NCI-H460 (cell line): ENCODE measurements around the gene ASXL1. TPM values are rescaled to one million over a fixed set of nuclear protein-coding genes. Genes with fewer than 3 reads are reported as not detected.
"Not testable (repeated sequence)": the region's sequence is repeated elsewhere in the genome, so short reads cannot be mapped to it uniquely, and the experiment has no call there.

Experiments used
- DNase-seq: peaks from one replicate; pipeline ENCODE4 v3.0.0-alpha.2; 2016; ENCODE audit warnings: low read depth; ENCODE audit errors: extremely low read depth
- total RNA-seq: library from RNA; depleted of rRNA; stranded (reverse); fragments of >200 nt; shearing (Covaris generic); gene quantifications from 2 replicates; pipeline ENCODE4 v1.2.3, GENCODE V29; 2014

ASXL1 gene
- total RNA-seq, 1 experiment from 2014 or later: 35.4 TPM

DNA sequence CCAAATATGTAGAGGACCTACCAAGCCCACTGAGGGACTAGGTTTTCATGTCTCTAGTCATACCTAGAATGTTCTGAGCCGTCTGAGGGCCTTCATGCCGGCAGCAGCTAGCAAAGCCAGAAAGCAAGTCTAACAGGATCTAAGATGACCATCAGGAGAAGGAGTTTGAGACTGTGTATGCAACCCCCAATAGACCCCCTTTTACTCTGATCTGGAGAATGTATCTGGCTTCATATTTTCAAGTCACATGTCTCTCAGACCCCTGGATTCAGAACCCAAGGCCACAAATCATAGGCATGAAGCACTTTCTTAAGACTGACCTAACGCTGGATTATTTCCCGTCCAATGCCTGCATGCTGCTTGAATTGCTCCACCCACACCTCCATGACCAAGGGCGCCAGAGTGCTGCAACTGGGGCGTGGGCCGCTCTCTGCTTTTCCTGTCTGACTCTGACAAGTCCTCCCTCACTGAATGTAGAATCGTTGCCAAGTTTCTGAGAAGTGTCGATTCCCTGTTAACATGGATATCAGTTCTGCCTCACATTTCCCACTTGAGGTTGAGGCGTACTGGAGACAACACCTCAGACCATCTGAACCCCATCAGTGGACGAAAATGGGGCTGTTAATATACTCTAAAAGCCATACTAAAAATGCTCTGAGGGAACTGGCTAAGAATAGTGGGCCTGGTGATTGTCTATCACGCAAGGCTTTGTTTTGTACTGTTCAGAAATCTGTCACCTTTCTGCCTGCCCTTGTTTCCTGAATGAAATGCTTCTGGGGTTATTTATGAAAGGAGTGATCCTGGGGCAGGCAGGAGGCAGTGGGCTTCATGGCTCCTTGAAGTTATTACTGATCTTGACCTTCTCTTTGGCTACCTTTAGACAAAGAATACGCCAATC is 23.9 kb upstream of the ASXL1 start:
- DNase-seq: peak; percentile 24

DNA sequence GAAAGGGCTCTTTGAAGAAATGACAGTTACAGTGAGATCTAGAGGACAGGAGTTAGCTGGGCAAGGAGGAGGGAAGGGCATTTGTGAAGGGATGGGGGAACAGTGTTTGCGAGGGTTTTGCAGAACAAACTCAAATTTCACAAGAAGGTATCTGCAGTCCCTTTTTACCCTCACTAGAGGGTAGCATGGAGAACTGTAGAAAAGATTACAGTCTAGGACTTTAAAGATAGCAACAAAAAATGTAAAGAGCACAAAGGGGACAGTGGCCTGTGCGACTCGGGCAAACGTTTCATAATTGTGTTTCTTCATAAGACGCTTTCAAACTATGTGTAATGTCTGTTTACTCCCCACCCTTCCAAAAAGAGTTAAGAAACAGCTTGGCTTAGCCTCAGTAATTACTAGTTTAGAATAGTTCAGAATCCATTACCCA is 21.2 kb upstream of the ASXL1 start:
- peak; percentile 55 for DNase-seq

GRCh38 chr20:32337937-32338661 is 20.0 kb upstream of the ASXL1 start:
- DNase-seq: no peak

DNA sequence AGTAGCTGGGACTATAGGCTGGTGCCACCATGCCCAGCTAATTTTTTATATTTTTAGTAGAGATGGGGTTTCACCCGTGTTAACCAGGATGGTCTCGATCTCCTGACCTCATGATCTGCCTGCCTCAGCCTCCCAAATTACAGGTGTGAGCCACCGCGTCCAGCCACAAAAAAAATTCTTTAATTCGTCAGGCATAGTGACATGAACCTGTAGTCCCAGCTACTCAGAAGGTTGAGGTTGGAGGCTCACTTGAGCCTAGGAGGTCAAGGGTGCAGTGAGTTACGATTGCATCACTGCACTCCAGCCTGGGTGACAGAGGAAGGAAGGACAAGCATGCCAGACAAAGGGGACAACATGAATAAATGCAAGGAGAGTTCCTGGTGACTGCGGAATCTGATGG is 19.5 kb upstream of the ASXL1 start:
- DNase-seq: no peak

DNA sequence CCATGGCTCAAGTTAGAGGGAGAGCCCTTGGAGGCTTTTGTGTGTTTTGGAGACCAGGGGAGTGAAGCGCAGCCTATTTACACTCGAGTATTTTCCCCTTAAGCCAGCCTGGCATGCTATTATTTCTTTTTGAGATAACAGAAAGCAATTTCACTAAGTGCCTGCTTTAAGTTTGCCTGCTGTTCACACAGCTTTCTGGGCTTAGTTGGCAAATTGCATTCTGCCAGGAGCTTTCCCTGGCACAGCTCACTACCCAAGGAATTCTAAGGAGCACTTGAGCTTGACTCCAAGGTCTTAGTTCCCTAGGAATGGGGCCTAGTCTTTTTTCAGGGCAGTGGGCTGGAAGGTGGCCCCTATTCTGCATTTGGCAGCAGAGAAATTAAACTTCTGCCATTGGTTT is 19.0 kb upstream of the ASXL1 start:
- no peak for DNase-seq

- DNase-seq: not testable (repeated sequence)
These were observed 17.1 kb upstream of the ASXL1 start for GRCh38 chr20:32341053-32341452.

DNA sequence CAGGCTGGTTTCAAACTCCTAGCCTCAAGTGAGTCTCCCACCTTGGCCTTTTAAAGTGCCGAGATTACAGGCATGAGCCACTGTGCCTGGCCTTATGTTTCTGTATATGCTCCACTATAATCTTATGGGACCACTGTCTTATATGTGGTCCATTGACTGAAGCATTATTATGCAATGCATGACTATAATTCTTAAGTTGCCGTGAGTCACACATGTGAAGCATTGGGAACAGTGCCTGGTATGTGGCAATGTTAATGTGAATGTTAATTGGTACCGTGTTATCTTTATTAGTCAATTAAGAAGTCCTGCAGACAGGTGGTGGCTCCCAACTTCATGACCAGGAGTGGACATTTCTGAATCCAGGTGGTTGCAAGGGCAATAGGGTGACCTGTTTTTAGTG is 14.7 kb upstream of the ASXL1 start:
- DNase-seq: no peak

DNA sequence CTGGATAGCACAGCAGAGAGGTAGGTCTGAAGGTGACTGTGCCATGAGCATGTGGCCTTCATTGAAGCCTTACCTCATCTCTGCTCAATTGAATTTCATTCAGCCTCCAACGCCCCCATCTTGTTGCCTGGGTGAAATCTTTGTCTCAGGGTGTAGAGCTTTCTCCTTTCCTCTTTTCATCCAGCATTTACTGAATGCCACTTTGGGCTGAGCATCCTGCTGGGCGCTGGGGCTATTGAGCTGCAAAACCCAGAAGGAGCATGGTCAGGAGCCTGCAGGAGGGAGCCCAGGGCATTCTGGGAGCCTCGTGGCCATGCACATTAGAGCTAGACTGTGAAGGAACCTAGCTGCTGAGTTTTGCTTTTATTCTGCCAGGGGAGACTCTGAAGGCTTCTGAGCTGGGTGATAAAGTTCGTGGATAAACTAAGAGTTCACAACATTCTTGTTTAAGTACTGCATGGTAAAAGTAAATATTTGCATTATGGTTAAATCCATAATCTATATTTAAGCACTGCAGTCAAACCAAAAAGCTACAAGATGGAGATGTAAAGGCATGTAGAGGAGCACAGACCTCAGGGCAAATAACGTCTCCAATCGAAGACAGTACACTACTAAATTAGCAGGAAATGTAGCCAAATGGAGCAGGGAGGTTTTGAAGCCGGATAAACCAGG is 13.2 kb upstream of the ASXL1 start:
- no peak for DNase-seq

GRCh38 chr20:32348207-32348606 is 9.9 kb upstream of the ASXL1 start:
- DNase-seq: no peak

GRCh38 chr20:32350421-32350820 is 7.7 kb upstream of the ASXL1 start:
- DNase-seq: no peak

DNA sequence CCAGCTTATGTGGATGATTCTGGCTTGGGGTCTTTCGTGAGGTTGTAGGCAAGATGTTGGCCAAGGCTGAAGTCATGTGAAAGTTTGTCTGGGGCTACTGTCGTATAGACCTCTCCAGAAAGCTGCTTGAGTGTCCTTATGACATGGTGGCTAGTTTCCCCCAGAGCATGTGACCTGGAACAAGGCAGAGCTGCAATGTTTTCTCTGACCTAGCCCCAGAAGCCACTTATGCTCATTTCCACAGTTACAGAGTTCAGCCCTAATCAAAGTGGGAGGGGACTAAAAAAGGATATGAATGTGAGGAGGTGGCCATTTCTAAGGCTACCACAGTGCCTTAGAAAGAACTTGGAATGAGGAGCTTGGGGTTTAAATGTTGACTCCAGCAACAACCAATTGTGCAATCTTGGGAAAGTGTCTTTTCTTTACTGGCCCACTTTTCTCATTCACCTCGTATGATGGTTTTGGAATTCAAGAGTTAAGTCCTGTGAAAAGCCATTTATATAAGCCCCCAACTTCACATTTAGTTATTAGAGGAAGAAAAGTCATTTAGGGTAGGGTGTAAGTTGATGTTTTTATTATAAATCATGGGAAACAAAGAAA is 5.9 kb upstream of the ASXL1 start:
- no peak for DNase-seq

GRCh38 chr20:32353848-32354496 is 4.2 kb upstream of the ASXL1 start:
- DNase-seq: no peak

- peak; percentile 92 for DNase-seq
These were observed 3.3 kb upstream of the ASXL1 start for GRCh38 chr20:32354592-32355416.

DNA sequence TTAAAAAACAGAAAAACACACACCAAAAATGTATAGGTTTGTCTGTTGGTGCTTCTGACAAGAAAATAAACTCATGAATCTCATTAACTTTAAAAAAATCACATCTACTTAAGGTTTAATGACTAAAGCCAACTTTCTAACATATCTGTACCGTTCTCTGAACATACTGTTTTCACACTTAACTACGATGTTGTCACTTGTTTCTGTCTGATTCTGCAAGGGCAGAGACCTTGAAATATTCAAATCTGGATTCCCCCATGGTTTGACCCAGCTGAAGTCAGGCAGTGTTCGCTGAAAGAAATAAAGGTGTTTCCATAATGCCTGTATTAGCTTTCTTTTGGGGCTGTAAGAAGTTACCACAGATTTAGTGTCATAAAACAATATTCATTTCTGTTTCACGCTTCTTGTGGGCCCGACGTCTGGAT is 2.7 kb upstream of the ASXL1 start:
- peak; percentile 53 for DNase-seq

DNA sequence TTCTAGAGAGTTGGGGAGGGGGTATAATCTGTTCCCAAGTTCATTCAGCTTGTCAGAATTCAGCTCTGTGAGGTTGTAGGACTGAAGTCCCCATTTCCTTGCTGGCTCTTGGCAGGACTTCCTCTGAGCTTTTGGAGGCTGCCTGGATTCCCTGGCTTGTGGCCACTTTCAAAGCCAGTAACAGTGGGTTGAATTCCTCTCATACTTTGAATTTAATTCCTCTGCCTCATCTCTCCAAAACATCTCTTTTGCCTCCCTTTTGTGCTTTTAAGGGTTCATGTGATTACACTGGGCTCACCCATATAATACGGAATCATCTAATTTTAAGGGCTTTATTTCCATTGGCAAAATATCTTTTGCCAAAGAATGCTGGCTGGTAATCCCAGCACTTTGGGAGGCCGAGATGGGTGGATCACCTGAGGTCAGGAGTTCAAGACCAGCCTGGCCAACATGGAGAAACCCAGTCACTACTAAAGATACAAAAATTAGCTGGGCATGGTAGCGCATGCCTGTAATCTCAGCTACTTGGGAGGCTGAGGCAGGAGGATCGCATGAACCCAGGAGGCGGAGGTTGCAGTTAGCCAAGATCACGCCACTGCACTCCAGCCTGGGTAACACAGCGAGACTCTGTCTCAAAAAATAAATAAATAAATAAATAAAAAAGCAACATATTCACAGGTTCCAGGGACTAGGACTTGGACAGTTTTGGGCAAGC is 2.1 kb upstream of the ASXL1 start:
- DNase-seq: peak; percentile 61

DNA sequence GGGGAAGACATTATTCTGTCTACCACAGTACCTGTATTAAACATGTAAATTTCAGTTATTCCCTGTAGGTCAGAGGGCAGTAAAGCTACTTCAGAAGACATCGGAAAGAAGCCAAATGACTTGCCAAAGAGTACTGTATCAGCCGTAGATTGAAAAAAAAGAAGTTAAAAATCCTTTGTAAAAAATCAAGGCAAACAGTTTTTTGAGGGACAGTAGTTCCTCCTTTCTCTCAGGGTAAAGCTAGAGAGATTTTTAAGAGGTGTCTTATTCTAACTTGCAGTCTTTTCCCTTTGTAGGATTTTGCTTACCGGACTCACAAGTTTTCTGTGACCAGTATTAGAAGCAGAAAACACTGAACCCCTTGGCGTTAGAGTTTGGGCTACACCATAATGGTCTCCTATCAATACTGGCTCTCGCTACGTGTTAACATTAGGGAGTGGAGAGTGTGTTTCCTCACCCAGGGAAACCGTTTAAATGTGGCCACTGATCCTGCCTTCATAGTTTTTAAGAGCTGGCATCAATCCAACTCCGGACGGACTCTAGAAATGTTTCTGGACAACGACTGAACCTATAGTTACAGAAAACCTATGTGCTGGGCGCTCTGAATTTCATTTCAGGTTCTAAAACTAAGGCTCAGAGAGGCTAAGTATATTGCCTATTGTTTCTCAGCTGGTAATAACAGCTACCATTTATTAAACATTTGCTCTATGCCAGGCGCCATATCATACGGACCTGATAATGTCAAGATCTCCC is 1.3 kb upstream of the ASXL1 start:
- no peak for DNase-seq

DNA sequence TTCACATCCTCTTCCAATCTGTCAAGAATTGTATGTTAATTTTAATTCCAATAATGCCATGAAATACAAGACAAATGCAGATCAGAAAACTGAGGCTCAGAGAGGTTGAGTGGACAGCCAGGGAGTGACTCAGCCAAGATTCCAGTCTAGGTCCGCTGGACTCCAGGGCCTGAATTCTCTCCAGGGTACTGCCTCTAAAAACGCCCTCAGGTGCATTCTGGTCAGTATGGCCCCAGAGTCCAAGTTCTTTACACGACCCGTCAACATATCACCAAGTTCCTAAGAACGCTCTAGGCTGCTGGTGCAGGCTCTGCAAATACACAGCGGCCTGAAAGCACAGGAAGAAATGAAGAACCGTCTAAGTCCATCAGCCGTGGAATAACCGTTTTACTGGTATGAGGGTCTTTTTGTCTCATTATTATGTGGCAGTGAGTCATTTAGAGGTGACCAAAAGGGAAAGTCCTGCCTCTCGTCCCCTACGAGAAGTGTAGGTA is 709 bp upstream of the ASXL1 start:
- DNase-seq: no peak

DNA sequence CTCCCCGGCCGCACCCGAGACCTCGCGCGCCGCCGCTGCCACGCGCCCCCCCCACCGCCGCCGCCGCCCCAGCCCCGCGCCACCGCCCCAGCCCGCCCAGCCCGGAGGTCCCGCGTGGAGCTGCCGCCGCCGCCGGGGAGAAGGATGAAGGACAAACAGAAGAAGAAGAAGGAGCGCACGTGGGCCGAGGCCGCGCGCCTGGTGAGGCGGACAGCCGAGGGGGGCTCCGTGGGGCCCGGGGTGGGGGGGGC is 426 bp downstream of the ASXL1 start:
- DNase-seq: no peak
